NCI-H510A treated with DMSO at 0.1 percent for 48 hours (cell line): ENCODE results near the gene SLC9C2.
"Not testable (repeated sequence)": the region's sequence is repeated elsewhere in the genome, so short reads cannot be mapped to it uniquely, and the experiment has no call there.

ENCODE experiments used
- DNase-seq: peaks from one replicate; lab custom pipeline; 2025; lab: John Stamatoyannopoulos, UW

Gene SLC9C2

GRCh38 chr1:173580071-173580470 lies 22.8 kb downstream of the SLC9C2 start:
- DNase-seq: no peak

DNA sequence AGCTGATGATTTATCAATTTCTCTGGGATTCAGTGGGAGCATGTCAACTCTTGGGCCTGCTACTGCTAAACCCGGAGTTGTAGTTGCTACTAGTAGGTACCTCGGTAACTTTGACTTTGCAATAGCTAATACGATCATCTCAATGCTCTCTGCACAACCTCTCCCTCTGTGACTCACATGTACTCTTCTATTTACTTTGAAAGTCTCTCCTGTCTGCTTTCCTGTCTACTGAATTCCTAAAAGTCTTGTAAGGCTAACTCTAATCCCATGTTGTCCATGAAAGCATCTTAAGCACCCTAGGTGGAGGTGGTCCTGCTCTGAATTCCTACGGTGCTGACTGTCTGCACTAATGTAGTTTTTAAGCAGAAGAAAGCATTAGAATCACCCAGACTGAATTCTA lies 29.3 kb downstream of the SLC9C2 start:
- DNase-seq: no peak

DNA sequence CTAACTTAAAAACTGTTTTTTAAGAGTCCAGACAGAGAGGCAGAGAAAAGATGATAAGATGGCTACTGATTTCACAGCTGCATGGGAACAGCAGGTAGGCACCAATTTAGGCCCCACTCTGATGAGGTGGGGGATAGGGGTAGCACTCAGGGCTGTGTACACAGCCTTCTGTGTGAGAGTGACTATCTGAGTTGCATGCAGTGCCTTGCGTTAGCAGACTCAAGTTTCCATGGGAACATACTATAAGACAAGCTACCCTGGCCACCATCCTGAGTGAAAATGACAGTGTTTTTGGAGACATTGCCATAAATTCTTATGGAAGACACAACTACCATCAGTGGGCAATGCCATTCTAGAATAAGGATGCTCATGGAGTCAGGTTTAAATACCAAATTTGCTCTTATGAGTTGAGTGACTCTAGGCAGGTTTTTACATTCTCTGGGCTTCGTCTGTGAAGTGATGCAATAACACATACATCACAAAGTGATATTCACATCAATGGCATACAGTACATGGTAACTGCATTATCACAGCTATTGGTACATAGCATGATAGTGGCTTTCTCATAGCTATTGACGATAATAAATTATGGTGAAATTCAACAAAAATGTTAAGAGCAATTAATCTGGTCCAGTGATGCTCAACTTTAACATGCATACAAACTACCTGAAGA lies 30.5 kb downstream of the SLC9C2 start:
- DNase-seq: no peak

DNA sequence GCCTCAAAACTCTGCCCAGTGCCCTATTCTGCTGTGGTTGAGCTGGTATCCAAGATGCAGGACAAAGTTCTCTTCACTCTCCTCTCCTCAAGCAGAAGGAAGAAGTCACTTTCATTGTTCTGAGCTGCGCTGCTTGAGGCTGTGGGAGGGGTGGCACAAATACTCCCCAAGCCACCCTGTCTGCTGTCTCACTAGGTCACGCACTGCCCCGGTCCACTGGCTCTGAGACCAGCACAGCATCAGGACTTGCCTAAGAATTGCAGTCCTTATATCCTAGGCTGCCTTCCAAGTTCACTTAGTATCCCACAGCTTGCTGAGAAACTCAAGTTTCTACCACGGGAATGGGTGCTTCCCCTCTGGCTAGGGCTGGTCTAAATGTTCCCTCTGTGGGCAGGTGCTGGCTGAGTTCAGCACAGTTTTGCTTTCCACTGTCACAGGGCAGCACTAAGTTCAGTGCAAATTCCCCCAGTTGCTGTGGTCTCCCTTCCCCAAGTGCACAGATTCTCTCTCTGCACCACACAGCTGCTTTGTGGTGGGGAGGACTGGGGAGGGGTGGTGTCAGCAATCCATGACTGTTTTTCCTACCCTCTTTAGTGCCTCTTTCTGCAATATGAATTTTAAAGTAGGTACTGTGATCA lies 32.4 kb downstream of the SLC9C2 start:
- DNase-seq: no peak

- no peak for DNase-seq
Measured at GRCh38 chr1:173568483-173568882, 34.4 kb downstream of the SLC9C2 start.

DNA sequence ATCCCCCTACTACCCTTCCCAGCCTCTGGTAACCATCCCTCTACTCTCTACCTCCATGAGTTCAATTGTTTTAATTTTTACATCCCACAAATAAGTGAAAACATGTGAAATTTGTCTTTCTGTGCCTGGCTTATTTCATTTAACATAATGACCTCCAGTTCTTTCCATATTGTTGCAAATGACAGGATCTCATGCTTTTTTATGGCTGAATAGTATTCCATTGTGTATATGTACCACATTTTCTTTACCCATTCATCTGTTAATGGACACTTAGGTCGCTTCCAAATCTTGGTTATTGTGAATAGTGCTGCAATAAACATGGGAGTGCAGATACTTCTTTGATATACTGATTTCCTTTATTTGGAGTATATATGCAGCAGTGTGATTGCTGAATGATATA lies 39.0 kb downstream of the SLC9C2 start:
- not testable (repeated sequence) for DNase-seq

GRCh38 chr1:173562813-173563212 lies 40.1 kb downstream of the SLC9C2 start:
- no peak for DNase-seq

GRCh38 chr1:173561263-173561662 lies 41.6 kb downstream of the SLC9C2 start:
- no peak for DNase-seq

DNA sequence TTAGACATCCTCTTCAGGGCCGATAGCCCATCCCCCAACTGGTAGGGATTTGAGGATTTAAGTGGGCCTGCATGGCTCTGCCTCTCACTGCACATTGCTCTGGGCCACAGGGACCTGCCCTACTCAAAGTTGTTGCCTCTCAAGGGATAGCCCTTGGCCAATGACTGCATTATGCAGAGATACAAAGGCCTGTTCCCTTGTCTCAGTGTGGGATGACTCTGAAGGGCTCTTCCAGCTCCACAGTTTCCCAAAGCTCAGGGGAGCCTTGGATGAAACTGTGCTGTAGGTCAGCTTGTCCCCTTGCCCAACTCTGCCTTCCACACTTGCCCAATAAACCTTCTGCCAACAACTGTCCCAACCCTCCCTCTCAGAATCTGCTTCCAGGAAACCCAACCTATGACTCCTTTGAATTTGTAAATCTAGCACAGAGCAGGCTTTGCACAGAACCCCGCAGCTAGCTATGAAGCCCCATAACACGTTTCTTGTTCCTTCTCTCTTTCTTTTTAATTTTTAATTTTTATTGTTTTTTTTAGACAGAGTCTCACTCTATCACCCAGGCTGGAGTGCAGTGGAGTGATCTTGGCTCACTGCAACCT lies 42.5 kb downstream of the SLC9C2 start:
- DNase-seq: no peak

GRCh38 chr1:173555651-173556305 lies 47.1 kb downstream of the SLC9C2 start:
- DNase-seq: no peak

- no peak for DNase-seq
Measured at GRCh38 chr1:173554541-173555250, 48.2 kb downstream of the SLC9C2 start.

DNA sequence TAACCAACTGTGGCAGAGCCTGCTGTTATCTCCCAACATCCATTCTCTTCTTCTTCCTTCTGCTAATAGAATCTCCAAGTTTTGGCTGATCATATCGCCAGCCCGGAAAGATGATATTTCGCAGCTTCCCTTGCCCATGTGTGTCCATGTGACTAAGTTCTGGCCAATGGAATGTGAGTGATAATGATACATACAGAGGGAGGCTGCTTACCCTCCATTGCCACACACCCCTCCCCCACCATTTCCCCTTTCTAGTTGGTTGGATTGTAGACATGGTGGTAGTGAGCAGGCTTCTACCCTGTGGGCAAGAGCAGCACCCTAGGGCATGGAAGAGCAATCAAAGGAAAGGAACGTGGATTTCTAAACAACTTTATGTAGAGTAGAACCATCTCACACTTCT lies 48.8 kb downstream of the SLC9C2 start:
- no peak for DNase-seq

- DNase-seq: no peak
Measured at GRCh38 chr1:173553312-173553711, 49.6 kb downstream of the SLC9C2 start.

DNA sequence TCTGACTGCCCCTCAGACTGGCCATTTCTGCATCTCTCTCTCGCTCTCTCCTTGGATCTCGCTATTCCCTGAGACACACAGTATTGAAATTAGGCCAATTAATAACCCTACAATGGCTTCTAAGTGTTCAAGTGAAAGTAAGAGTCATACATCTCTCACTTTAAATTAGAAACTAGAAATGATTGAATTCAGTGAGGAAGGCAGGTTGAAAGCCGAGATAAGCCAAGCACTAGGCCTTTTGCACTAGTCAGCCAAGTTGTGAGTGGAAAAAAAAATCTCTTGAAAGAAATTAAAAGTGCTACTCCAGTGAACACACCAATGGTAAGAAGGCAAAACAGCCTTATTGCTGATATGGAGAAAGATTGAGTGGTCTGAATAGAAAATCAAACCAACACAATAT lies 51.2 kb downstream of the SLC9C2 start:
- no peak for DNase-seq

DNA sequence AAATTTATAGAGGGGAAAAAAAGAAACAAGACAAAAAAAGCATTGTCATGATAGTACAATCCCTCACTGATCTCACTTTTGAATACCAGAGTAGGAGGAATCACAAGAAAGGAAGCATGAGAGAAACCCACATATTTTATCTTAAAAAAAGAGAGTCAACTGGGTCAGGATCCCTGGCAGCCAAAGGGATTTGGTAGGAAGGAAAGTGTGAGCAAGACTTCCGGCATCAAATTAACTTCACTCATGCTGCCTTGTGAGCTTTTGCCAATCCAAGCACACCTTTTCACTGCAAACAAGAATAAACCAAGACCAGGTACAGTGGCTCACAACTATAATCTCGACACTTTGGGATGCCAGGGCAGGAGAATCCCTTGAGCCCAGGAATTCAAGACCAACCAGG lies 53.1 kb downstream of the SLC9C2 start:
- no peak for DNase-seq

DNA sequence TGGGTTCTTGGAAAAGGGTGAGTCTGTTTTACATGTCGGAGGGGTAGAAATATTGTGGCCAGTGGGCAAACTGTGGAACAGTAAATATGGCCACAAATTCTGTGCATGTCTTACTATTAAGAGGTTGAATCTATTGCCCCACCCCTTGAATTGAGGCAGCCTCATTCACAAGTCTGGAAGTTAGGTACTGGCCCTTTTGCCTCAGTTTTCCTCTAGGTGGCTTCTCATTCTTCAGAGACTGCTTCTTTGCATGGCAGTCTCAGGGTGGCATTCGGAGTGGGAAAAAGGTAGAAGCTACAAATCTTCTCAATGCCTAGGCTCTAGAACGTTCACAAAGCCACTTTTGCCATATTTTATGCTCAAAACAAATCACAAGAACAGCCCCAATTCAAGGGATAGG lies 57.2 kb downstream of the SLC9C2 start:
- DNase-seq: no peak

DNA sequence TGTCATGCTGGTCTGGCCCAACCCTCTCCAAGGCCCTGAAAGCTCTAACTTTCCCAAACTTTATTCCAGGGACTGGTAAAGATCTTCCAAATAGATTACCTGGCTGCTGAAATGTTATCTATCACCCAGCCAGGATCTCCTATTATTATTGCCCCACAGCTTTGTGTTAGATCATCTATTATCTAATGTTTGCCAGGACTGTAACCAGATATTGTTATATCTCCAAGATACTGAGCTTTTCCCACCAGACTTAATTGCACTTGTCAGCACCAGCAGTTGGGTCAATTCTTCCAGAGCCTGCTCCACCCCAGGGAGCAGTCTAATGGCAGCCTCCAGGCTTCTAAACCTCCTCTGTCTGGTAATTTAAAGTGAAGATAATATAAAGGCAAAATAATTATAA lies 66.6 kb downstream of the SLC9C2 start:
- no peak for DNase-seq

DNA sequence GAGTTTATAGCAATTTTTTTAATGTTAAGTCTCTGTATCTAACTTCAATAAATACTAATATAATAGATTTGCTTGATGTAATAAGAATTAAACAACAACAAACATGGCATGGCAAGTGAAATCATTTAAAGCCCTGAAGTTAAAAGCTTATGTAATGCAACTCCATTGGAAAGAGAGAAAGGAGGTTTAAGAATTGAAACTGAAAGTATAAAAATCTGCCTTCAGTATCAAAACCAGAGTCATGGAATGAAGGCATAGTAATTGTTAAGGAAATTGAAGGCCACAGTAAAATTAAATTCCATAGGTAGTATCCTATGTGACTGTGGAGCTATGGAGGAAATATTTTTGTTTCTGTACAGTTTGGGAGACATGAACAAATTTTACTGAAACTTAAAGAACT lies 70.6 kb downstream of the SLC9C2 start:
- DNase-seq: no peak

DNA sequence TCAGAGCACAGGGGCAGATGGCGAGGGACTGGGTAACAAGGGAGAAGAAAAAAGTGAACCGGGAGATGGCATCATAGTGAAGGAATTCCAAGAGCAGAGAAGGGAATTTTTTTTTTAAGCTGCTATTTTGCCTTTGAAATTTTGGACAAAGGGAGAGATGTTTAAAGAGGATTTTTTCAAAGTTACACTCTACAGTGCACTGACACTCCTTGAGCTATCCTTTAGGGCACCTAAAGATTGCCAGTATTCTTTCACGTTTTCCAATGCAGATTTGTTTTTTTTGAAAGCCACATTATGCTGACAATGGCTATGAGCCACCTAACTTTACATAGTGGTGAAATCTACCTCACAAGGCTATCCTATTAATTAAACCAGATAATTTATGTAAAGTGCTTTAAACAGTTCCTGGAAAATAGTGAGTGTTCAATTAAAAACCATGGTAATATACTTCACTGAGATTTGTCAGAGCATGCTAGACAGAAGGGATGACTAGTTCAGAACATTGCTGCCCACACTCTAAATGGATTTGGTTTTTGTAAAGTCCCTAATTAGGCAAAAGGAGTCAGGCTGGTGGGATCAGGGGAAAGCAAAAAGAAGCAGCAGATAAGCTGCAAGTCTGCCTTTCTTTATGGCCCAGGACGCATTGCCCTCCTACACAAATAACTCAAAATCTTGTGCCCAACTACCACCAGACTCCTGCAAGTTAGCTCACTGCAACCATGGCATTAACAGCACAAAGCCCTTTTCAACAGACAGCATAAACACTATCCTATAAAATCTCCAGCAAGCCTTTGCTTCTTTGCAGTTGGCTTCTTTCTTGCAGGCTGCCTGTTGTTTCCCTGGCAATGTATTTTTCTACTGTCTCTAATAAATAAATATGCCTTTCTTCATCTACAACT lies 71.8 kb downstream of the SLC9C2 start:
- DNase-seq: no peak

- DNase-seq: no peak
Measured at GRCh38 chr1:173529106-173529505, 73.8 kb downstream of the SLC9C2 start.

DNA sequence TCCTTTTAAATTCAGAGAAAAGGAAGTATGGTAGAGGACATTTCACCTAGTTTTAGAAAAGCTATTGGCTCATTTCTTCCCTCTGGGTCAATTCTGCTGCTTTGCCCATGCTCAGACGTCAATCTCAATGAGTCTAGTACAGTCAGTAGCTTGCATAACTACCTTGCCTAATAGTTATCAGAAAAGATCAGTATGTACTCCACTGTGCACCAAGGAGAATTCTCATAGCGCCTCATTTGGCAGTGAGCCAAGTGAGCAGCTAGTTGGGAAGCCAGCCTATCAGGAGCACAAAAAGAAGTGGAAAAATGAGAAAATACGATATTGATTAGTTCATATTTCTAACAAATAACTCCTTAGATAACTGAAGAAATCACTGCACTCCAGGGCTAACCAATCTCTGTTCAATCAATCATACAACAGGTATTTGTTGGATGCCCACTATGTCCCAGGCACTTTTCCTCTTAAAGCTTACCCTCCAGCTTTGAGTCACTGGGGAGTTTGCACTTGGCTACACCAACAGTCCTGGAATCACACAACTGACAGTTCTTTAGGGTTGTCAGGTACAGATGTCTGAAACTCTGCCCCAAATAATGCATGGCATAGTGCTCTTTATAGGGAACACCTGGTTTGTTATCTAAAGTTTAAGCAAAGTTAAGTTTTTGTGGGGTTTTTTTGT lies 75.6 kb downstream of the SLC9C2 start:
- no peak for DNase-seq
